Thyroid gland (tissue), 4 donors: Measurements from ENCODE around the gene MAML1. TPM values are rescaled to one million over a fixed set of nuclear protein-coding genes. Genes with fewer than 3 reads are reported as not detected.

ENCODE experiments used
- DNase-seq, 2 donors: peaks; one replicate each; pipeline ENCODE4 v3.0.0-alpha.2; 2019
- H3K27ac ChIP-seq, 3 donors: fragments of 200-600 bp; sonication (generic); 1 replicate in 2 of 3; 2 replicates in 1 of 3; pipeline ENCODE4 v1.5.1; 2016 to 2019; ENCODE audit warnings: mild to moderate bottlenecking in 1 of 3, moderate library complexity in 1 of 3
- H3K27me3 ChIP-seq: fragments of 200-600 bp; sonication (generic); one replicate; pipeline ENCODE4 v1.5.1; 2019
- H3K36me3 ChIP-seq, 2 donors: fragments of 200-600 bp; sonication (generic); one replicate each; pipeline ENCODE4 v1.5.1; 2016 to 2019
- H3K4me1 ChIP-seq, 2 donors: fragments of 200-600 bp; sonication (generic); one replicate each; pipeline ENCODE4 v1.5.1; 2017 to 2019
- H3K4me3 ChIP-seq, 3 donors: fragments of 200-600 bp; sonication (generic); replicated peaks in 1 of 3; 1 replicate in 2 of 3; 2 replicates in 1 of 3; pipeline ENCODE4 v1.5.1; 2016; ENCODE audit warnings: mild to moderate bottlenecking in 1 of 3
- H3K9me3 ChIP-seq: fragments of 200-600 bp; sonication (generic); one replicate; pipeline ENCODE4 v1.5.1; 2017
- CTCF ChIP-seq, 6 experiments: fragments of 200-600 bp in 3 of 6; fragments of 450-650 bp in 3 of 6; sonication (generic) in 3 of 6; IDR thresholded peaks; one replicate each; pipeline ENCODE4 v1.5.1; 2016 to 2019; ENCODE audit warnings: antibody characterized with exemption in 6 of 6, mild to moderate bottlenecking in 2 of 6, inconsistent platforms in 1 of 6, moderate library complexity in 1 of 6
- POLR2A ChIP-seq, 2 donors: fragments of 450-650 bp; IDR thresholded peaks; one replicate each; pipeline ENCODE4 v1.6.1; 2017; ENCODE audit warnings: antibody characterized with exemption in 2 of 2, mild to moderate bottlenecking in 2 of 2, moderate library complexity in 1 of 2
- WGBS, 2 donors: methylation state at CpG; one replicate each; pipeline ENCODE4 v1.1.5; 2017; 5-methylcytosine and 5-hydroxymethylcytosine counted together
- intact Hi-C: fragments of 100-400 bp; cut with DNase I; formaldehyde crosslinking; loops from one replicate; pipeline ENCODE4 v1.15.1; 2023
- total RNA-seq, 4 donors: library from RNA; depleted of rRNA; stranded (reverse); fragments of >200 nt; gene quantifications; one replicate each; pipeline ENCODE4 v1.2.3, GENCODE V29; 2016

MAML1 gene
- total RNA-seq, 4 donors from 2014 or later = 27.3 to 46.7 (median 28.0) TPM

- Histone ChIP-seq H3K9me3 (no peaks in the 10 kb centered on the region), H3K27ac (no peak overlapping the region), H3K36me3 (no peaks in the 10 kb centered on the region), H3K4me3 (no peak overlapping the region), H3K27me3 (no peaks in the 10 kb centered on the region), H3K4me1 (peaks cover 44 to 46% of the 10 kb centered on the region in 2 donors)
- no peak for TF ChIP-seq CTCF (IDR thresholded peaks at IDR 0.05)
- no peak for TF ChIP-seq POLR2A (IDR thresholded peaks at IDR 0.05)
- no peak for DNase-seq
- 91 to 97% methylated on average over 8 of the region's 8 CpGs for WGBS, 2 donors
- intact Hi-C loops = no loop called here
Observed at GRCh38 chr5:179758955-179759354, 26.3 kb downstream of the MAML1 start.

DNA sequence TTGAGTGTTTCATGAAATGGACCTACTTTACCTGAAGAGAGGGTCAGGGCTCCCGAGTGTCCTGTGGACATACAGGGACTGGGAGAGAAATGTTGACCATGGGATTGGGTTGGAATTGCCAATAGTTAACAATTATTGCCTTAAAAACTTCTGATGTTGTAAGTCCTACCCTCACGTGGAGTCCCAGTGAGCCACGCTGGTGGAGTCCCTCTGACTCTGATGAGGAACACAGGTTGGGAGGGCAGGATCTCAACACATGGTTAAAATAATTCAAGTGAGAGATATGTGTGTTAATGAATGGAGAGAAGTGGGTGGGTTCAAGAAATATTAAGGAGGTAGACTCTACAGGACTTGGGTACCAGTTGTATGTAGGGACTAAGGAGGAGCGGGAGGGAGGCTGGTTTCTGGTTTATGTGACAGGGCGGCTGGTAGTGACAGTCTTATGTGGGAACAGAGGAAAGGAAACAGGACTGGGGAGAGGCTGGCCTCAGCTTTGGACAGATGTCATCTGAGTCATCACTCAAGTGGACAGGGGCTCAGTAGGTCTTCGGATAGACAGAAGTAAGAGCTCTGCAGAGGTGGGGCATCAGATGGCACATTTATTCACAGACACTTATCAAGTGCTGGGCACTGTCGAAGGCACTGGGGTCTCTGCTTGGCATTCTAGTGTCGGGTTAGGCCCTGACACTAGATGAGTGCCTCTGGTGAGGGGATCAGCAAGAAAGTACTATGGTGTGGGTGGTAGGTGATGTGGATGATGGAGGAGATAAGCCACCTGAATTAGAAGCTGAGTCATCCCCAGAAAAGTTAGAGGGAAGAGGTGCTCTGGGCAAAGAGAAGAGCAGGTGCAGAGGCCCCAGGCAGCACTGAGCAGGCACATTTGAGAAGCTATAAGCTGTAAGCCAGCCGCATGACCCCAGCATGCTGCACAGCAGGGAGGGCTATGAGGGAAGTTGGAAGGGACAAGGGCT, 27.2 kb downstream of the MAML1 start:
- DNase-seq = no peak
- Histone ChIP-seq H3K4me3 (no peak overlapping the region), H3K36me3 (no peaks in the 10 kb centered on the region), H3K9me3 (no peaks in the 10 kb centered on the region), H3K27ac (no peak overlapping the region), H3K4me1 (peaks cover 36 to 40% of the 10 kb centered on the region in 2 donors), H3K27me3 (no peaks in the 10 kb centered on the region)
- TF ChIP-seq POLR2A (IDR thresholded peaks at IDR 0.05) (no peak), CTCF (IDR thresholded peaks at IDR 0.05) (no peak)
- intact Hi-C loops = loop anchor here (5.0 kb wide), 1 partner anchor 37 kb away; no protein-coding TSS in a partner anchor
- 85 to 90% methylated on average over 9 of the region's 9 CpGs for WGBS, 2 donors

DNA sequence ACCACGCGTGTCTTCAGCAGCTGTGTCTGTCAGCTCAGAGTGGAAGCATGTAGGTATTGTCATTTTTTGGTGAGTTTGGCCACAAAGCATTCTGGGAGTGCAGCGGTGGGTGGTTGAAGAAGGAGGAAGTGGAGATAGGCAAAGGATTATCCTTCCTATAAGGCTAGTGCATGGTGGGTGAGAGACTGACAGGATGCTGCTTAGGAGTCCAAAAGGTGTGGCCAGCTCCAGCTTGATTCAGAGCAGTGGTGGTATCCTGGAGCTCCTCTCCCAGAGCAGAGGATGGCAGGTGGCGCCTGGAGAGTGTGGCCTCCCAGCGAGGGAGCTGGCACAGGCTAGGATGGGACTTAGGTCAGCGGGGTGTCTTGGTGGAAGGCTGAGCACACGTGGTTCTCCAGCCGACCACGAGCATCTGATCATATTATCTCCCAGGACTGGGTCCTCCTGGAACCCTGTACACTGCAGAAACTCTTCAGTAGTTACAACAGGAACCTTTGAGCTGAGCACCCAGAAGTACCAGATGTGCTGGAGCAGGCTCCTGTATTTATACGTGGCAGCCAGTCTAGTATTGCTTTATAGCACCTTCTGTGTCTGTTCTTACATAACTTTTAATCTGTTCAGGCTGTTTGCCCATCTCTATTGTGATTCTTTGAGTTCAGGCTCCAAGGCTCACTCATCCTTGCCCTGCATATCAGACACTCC, 29.6 kb downstream of the MAML1 start:
- TF ChIP-seq CTCF (IDR thresholded peaks at IDR 0.05) (no peak), POLR2A (IDR thresholded peaks at IDR 0.05) (no peak)
- Histone ChIP-seq H3K36me3 (peaks cover 13 to 14% of the 10 kb centered on the region in 2 donors), H3K27me3 (no peaks in the 10 kb centered on the region), H3K4me3 (no peak overlapping the region), H3K27ac (no peak overlapping the region), H3K9me3 (no peaks in the 10 kb centered on the region), H3K4me1 (peaks cover 26 to 44% of the 10 kb centered on the region in 2 donors)
- intact Hi-C loops = loop anchor here (5.0 kb wide), 1 partner anchor 35 kb away; no protein-coding TSS in a partner anchor
- 42 to 48% methylated on average over 9 to 10 of the region's 10 CpGs for WGBS, 2 donors
- DNase-seq = peak; percentile 38 to 39

DNA sequence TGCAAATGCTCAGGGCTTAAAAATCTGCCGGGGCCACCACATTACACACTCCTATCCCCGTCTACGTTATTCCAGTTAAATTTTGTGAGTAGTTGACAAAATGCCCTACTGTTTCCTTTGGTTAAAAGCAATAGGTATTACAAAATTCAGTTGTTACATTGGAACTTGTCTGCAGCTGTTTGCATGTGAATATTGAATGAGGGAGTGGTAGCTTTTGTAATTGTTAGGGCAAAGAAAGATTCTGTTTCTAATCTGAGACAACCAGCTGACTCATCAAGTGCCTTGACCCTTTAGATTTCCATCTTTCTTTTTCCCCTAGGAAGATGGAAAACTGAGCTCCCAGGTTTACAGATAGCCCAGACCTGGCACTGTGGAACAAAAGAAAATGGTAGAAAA, 30.2 kb downstream of the MAML1 start:
- WGBS, 2 donors = 11 to 20% methylated on average over 3 of the region's 3 CpGs
- H3K4me3 ChIP-seq = no peak overlapping the region
- intact Hi-C loops = loop anchor here (5.0 kb wide), 1 partner anchor 35 kb away; no protein-coding TSS in a partner anchor
- DNase-seq = no peak
- peaks cover 26 to 44% of the 10 kb centered on the region in 2 donors for H3K4me1 ChIP-seq
- H3K9me3 ChIP-seq = no peaks in the 10 kb centered on the region
- H3K27ac ChIP-seq = no peak overlapping the region
- TF ChIP-seq CTCF (IDR thresholded peaks at IDR 0.05) = no peak
- TF ChIP-seq POLR2A (IDR thresholded peaks at IDR 0.05) = no peak
- no peaks in the 10 kb centered on the region for H3K27me3 ChIP-seq
- peaks cover 13 to 14% of the 10 kb centered on the region in 2 donors for H3K36me3 ChIP-seq
